Measurements from ENCODE around the gene CACNA1A. TPM values are rescaled to one million over a fixed set of nuclear protein-coding genes. Genes with fewer than 3 reads are reported as not detected.

The CACNA1A gene
- total and polyA plus RNA-seq, 11 donors, result 0.17 to 1.2 (median 0.67) TPM

GRCh38 chr19:13269348-13269747 is 236.9 kb downstream of the CACNA1A start:
- WGBS, 4 donors, result 94 to 98% (median 96%) methylated on average over 9 to 10 of the region's 10 CpGs
- H3K9me3 ChIP-seq, result peaks cover 0 to 3% (median 0%) of the 10 kb centered on the region in 12 donors
- H3K36me3 ChIP-seq, result no peaks in the 10 kb centered on the region
- peaks cover 0 to 5% (median 0%) of the 10 kb centered on the region in 9 donors for H3K27me3 ChIP-seq
- no peaks in the 10 kb centered on the region for H3K4me1 ChIP-seq
- no peak for ATAC-seq
- no peak for DNase-seq
- no peak overlapping the region for H3K4me3 ChIP-seq
- H3K27ac ChIP-seq, result no peak overlapping the region
- no peak for TF ChIP-seq POLR2A (IDR thresholded peaks at IDR 0.05)
- TF ChIP-seq, protein P1, sequence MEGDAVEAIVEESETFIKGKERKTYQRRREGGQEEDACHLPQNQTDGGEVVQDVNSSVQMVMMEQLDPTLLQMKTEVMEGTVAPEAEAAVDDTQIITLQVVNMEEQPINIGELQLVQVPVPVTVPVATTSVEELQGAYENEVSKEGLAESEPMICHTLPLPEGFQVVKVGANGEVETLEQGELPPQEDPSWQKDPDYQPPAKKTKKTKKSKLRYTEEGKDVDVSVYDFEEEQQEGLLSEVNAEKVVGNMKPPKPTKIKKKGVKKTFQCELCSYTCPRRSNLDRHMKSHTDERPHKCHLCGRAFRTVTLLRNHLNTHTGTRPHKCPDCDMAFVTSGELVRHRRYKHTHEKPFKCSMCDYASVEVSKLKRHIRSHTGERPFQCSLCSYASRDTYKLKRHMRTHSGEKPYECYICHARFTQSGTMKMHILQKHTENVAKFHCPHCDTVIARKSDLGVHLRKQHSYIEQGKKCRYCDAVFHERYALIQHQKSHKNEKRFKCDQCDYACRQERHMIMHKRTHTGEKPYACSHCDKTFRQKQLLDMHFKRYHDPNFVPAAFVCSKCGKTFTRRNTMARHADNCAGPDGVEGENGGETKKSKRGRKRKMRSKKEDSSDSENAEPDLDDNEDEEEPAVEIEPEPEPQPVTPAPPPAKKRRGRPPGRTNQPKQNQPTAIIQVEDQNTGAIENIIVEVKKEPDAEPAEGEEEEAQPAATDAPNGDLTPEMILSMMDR (IDR thresholded peaks at IDR 0.05), result no peak
- intact Hi-C loops (cut with DNase I), result loop anchor here in 2 of 10 donors (5.0 to 10.0 kb wide), 2 partner anchors 155 to 292 kb away; partner anchors contain the start of genes NACC1 (in 1 of the 2) and TRMT1 (in 1 of the 2)

GRCh38 chr19:13267889-13268288 is 238.4 kb downstream of the CACNA1A start:
- WGBS, 4 donors, result 59 to 78% (median 71%) methylated on average over 4 of the region's 4 CpGs
- Histone ChIP-seq H3K9me3 (peaks cover 0 to 3% (median 0%) of the 10 kb centered on the region in 12 donors), H3K27ac (no peak overlapping the region), H3K27me3 (peaks cover 0 to 5% (median 0%) of the 10 kb centered on the region in 9 donors), H3K4me1 (no peaks in the 10 kb centered on the region), H3K36me3 (no peaks in the 10 kb centered on the region), H3K4me3 (no peak overlapping the region)
- intact Hi-C loops (cut with DNase I), result loop anchor here in 2 of 10 donors (5.0 to 10.0 kb wide), 2 partner anchors 153 to 291 kb away; partner anchors contain the start of genes NACC1 (in 1 of the 2) and TRMT1 (in 1 of the 2)
- no peak for ATAC-seq
- TF ChIP-seq, protein P1 (IDR thresholded peaks at IDR 0.05), result no peak
- TF ChIP-seq POLR2A (IDR thresholded peaks at IDR 0.05), result no peak
- no peak for DNase-seq

GRCh38 chr19:13267131-13267530 is 239.1 kb downstream of the CACNA1A start:
- Histone ChIP-seq H3K27me3 (peaks cover 0 to 5% (median 0%) of the 10 kb centered on the region in 9 donors), H3K27ac (no peak overlapping the region), H3K9me3 (peaks cover 0 to 3% (median 0%) of the 10 kb centered on the region in 12 donors), H3K4me1 (peaks cover 0 to 2% (median 0%) of the 10 kb centered on the region in 12 donors), H3K4me3 (no peak overlapping the region), H3K36me3 (no peaks in the 10 kb centered on the region)
- no peak for DNase-seq
- 86 to 89% (median 88%) methylated on average over 14 to 15 of the region's 15 CpGs for WGBS, 4 donors
- intact Hi-C loops (cut with DNase I), result loop anchor here in 2 of 10 donors (5.0 to 10.0 kb wide), 2 partner anchors 152 to 290 kb away; partner anchors contain the start of genes NACC1 (in 1 of the 2) and TRMT1 (in 1 of the 2)
- ATAC-seq, result no peak
- TF ChIP-seq, protein P1 (IDR thresholded peaks at IDR 0.05), result no peak
- no peak for TF ChIP-seq POLR2A (IDR thresholded peaks at IDR 0.05)

DNA sequence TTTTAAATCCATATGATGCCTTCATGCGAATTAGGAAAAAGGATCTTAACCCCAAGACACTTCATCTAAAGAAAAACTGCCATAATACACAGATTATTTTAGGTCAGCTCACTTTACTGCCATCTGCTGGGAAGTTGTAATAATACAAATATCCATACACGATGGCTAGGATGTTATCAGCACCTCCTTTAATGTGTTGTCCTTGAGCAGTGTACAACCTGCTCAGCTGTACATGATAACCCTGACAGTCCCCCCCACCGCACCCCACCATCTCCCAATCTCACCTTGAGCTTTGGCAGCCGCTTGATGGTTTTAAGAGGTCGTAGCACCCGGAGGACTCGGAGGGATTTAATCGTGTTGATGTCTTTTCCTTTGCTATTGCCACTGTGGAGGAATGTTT is 243.8 kb downstream of the CACNA1A start:
- Histone ChIP-seq H3K36me3 (no peaks in the 10 kb centered on the region), H3K27ac (no peak overlapping the region), H3K4me1 (peaks cover 0 to 18% (median 0%) of the 10 kb centered on the region in 12 donors), H3K27me3 (peaks cover 0 to under 1% (median 0%) of the 10 kb centered on the region in 9 donors), H3K9me3 (no peaks in the 10 kb centered on the region), H3K4me3 (no peak overlapping the region)
- TF ChIP-seq POLR2A (IDR thresholded peaks at IDR 0.05), result no peak
- TF ChIP-seq, protein P1 (IDR thresholded peaks at IDR 0.05), result peak; percentile 40 to 73 (median 60)
- ATAC-seq, result peak; percentile 26 to 67 (median 57)
- WGBS, 4 donors, result 50 to 55% (median 54%) methylated on average over 7 to 8 of the region's 8 CpGs
- intact Hi-C loops (cut with DNase I), result loop anchor here (1.0 to 10.0 kb wide), 11 partner anchors 50 to 286 kb away; partner anchors contain the start of genes IER2 (in 2 of the 10), STX10 (in 2 of the 10), LYL1 (in 1 of the 10) and NACC1 (in 1 of the 10)
- DNase-seq, result no peak

All from heart left ventricle (tissue), 16 donors.